Neural cell (in vitro differentiated cells): ENCODE data around the gene PDE6C. TPM values are rescaled to one million over a fixed set of nuclear protein-coding genes. Genes with fewer than 3 reads are reported as not detected.

ENCODE experiments used
- H2AFZ ChIP-seq: fragments of 200-600, 300-800 bp; sonication (generic), shearing (Covaris generic); 2 replicates; pipeline ENCODE4 v1.6.0; 2014; ENCODE audit warnings: low read depth, mild to moderate bottlenecking, antibody characterized with exemption, low read length, moderate library complexity
- H3F3A ChIP-seq: fragments of 200-600 bp; shearing (Covaris generic); 2 replicates; pipeline ENCODE4 v1.6.1; 2016; ENCODE audit warnings: mild to moderate bottlenecking, moderate library complexity, mixed read lengths, antibody characterized with exemption, low read length; ENCODE audit not compliant: insufficient read depth, poor library complexity, severe bottlenecking
- H3K27ac ChIP-seq: fragments of 200-600, 300-800 bp; sonication (generic), shearing (Covaris generic); 2 replicates; pipeline ENCODE4 v1.5.1; 2014; ENCODE audit warnings: mild to moderate bottlenecking, low read length, moderate library complexity
- H3K27me3 ChIP-seq: fragments of 300-800, 200-600 bp; sonication (generic), shearing (Covaris generic); 2 replicates; pipeline ENCODE4 v1.6.0; 2014; ENCODE audit warnings: mild to moderate bottlenecking, low read depth, low read length, moderate library complexity; ENCODE audit not compliant: insufficient read depth
- H3K36me3 ChIP-seq: fragments of 300-800, 200-600 bp; sonication (generic), shearing (Covaris generic); 2 replicates; pipeline ENCODE4 v1.5.1; 2014; ENCODE audit warnings: mild to moderate bottlenecking, antibody characterized with exemption, low read length, moderate library complexity; ENCODE audit not compliant: insufficient read depth
- H3K4me2 ChIP-seq: fragments of 300-800, 200-600 bp; sonication (generic), shearing (Covaris generic); 2 replicates; pipeline ENCODE4 v1.6.0; 2014; ENCODE audit warnings: mild to moderate bottlenecking, low read length
- H3K4me3 ChIP-seq: fragments of 300-800, 200-600 bp; sonication (generic), shearing (Covaris generic); 2 replicates; pipeline ENCODE4 v1.5.1; 2014; ENCODE audit warnings: mild to moderate bottlenecking, low read length, moderate library complexity
- H3K79me2 ChIP-seq: fragments of 200-600 bp; shearing (Covaris generic); replicated peaks from 2 replicates; pipeline ENCODE4 v1.6.0; 2014; ENCODE audit warnings: mild to moderate bottlenecking, low read length, moderate library complexity; ENCODE audit not compliant: insufficient read depth
- H3K9ac ChIP-seq: fragments of 300-800, 200-600 bp; sonication (generic), shearing (Covaris generic); 2 replicates; pipeline ENCODE4 v1.6.1; 2016; ENCODE audit warnings: mild to moderate bottlenecking, low read length, mixed read lengths
- H3K9me2 ChIP-seq: fragments of 200-600 bp; shearing (Covaris generic); 2 replicates; pipeline ENCODE4 v1.6.1; 2016; ENCODE audit warnings: mild to moderate bottlenecking, low read length, mixed read lengths; ENCODE audit not compliant: insufficient read depth
- H3K9me3 ChIP-seq: fragments of 200-600, 300-800 bp; sonication (generic), shearing (Covaris generic); 2 replicates; pipeline ENCODE4 v1.6.1; 2016; ENCODE audit warnings: mild to moderate bottlenecking, mixed run types, low read length, moderate library complexity, mixed read lengths
- H4K20me1 ChIP-seq: fragments of 200-600 bp; shearing (Covaris generic); 2 replicates; pipeline ENCODE4 v1.6.1; 2016; ENCODE audit warnings: mild to moderate bottlenecking, mixed run types; ENCODE audit not compliant: insufficient read depth
- CTCF ChIP-seq: fragments of 450-650 bp; IDR thresholded peaks from 2 replicates; pipeline ENCODE4 v1.5.1; 2014; ENCODE audit warnings: antibody characterized with exemption, mild to moderate bottlenecking, moderate library complexity; ENCODE audit not compliant: poor library complexity, severe bottlenecking
- EP300 ChIP-seq: fragments of 450-650 bp; conservative IDR thresholded peaks from 2 replicates; pipeline ENCODE4 v1.6.1; 2014; ENCODE audit warnings: antibody characterized with exemption, mild to moderate bottlenecking, moderate library complexity; ENCODE audit not compliant: poor library complexity, severe bottlenecking
- EZH2 ChIP-seq: fragments of 200-600, 300-800 bp; shearing (Covaris generic), sonication (generic); IDR thresholded peaks from 2 replicates; pipeline ENCODE4 v1.6.1; 2014; ENCODE audit warnings: antibody characterized with exemption, low read length, borderline replicate concordance, mild to moderate bottlenecking; ENCODE audit not compliant: insufficient read depth, poor library complexity, severe bottlenecking
- MXI1 ChIP-seq: fragments of 450-650 bp; conservative IDR thresholded peaks from 2 replicates; pipeline ENCODE4 v1.6.1; 2014; ENCODE audit warnings: antibody characterized with exemption, mild to moderate bottlenecking; ENCODE audit not compliant: poor library complexity, severe bottlenecking
- POLR2AphosphoS5 ChIP-seq: IDR thresholded peaks from 2 replicates; pipeline ENCODE4 v1.6.1; 2012
- RAD21 ChIP-seq: fragments of 450-650 bp; conservative IDR thresholded peaks from 2 replicates; pipeline ENCODE4 v1.6.1; 2014; ENCODE audit warnings: antibody characterized with exemption, mild to moderate bottlenecking, moderate library complexity
- REST ChIP-seq: IDR thresholded peaks from 2 replicates; pipeline ENCODE4 v1.6.1; 2012; ENCODE audit warnings: borderline replicate concordance
- SMC3 ChIP-seq: fragments of 450-650 bp; conservative IDR thresholded peaks from 2 replicates; pipeline ENCODE4 v1.6.1; 2014; ENCODE audit warnings: antibody characterized with exemption, mild to moderate bottlenecking, moderate library complexity; ENCODE audit not compliant: poor library complexity
- TAF1 ChIP-seq: IDR thresholded peaks from 2 replicates; pipeline ENCODE4 v1.6.1; 2012; ENCODE audit warnings: low read depth
- polyA plus RNA-seq: library from polyadenylated mRNA; depleted of rRNA; stranded (reverse); fragments of >200 nt; gene quantifications from 2 replicates; pipeline ENCODE4 v1.2.3, GENCODE V29; 2014

The PDE6C gene
- polyA plus RNA-seq, 1 donor from 2014 or later, result not detected

- no peak for TF ChIP-seq CTCF
- no peak for TF ChIP-seq RAD21
- no peak for TF ChIP-seq EP300
- no peak for TF ChIP-seq TAF1
- TF ChIP-seq POLR2AphosphoS5, result no peak
- no peak for TF ChIP-seq EZH2
- TF ChIP-seq SMC3, result no peak
- TF ChIP-seq MXI1, result no peak
- TF ChIP-seq REST, result no peak
- no peaks in the 10 kb centered on the region for H4K20me1 ChIP-seq
- no peaks in the 10 kb centered on the region for H3K9me3 ChIP-seq
- no peak overlapping the region for H3K4me2 ChIP-seq
- H3K27me3 ChIP-seq, result no peaks in the 10 kb centered on the region
- H3K79me2 ChIP-seq, result no peaks in the 10 kb centered on the region
- H3K9me2 ChIP-seq, result no peaks in the 10 kb centered on the region
- H3K27ac ChIP-seq, result no peak overlapping the region
- no peak overlapping the region for H3K9ac ChIP-seq
- H3K4me3 ChIP-seq, result no peak overlapping the region
- H3K36me3 ChIP-seq, result peaks cover 7% of the 10 kb centered on the region
- no peak overlapping the region for H2AFZ ChIP-seq
- H3F3A ChIP-seq, result no peaks in the 10 kb centered on the region
Measured at GRCh38 chr10:93671042-93671441, 58.7 kb downstream of the PDE6C start.

GRCh38 chr10:93672022-93672678 lies 59.8 kb downstream of the PDE6C start:
- Histone ChIP-seq H3K27me3 (no peaks in the 10 kb centered on the region), H2AFZ (no peak overlapping the region), H3K36me3 (peaks cover 7% of the 10 kb centered on the region), H3K79me2 (no peaks in the 10 kb centered on the region), H3K4me2 (no peak overlapping the region), H4K20me1 (no peaks in the 10 kb centered on the region), H3K9me3 (no peaks in the 10 kb centered on the region), H3K4me3 (no peak overlapping the region), H3K27ac (no peak overlapping the region), H3K9ac (no peak overlapping the region), H3K9me2 (no peaks in the 10 kb centered on the region), H3F3A (no peaks in the 10 kb centered on the region)
- no peak for TF ChIP-seq CTCF
